HEK293T (cell line): ENCODE data around the gene HSBP1L1.

Experiments
- CTCF ChIA-PET: fragments of 350-600 bp; formaldehyde crosslinking; extraction: SDS; loops from one replicate; lab custom pipeline; 2021; ENCODE audit warnings: antibody characterized with exemption, inconsistent platforms; lab: Yijun Ruan, JAX
- POLR2A ChIA-PET: fragments of 350-600 bp; formaldehyde crosslinking; extraction: SDS; loops from one replicate; lab custom pipeline; 2020; ENCODE audit warnings: antibody characterized with exemption, inconsistent platforms; lab: Yijun Ruan, JAX
- DNase-seq: peaks from one replicate; pipeline ENCODE4 v3.0.0; 2012; ENCODE audit warnings: mixed read lengths; ENCODE audit errors: extremely low spot score
- ARNT ChIP-seq: fragments of 450-650 bp; IDR thresholded peaks from 2 replicates; pipeline ENCODE4 v1.6.1; 2017; ENCODE audit warnings: mild to moderate bottlenecking
- BHLHE40 ChIP-seq: fragments of 450-650 bp; IDR thresholded peaks from 2 replicates; pipeline ENCODE4 v1.6.1; 2016; ENCODE audit warnings: mild to moderate bottlenecking, moderate library complexity, borderline replicate concordance
- CTBP1 ChIP-seq: fragments of 450-650 bp; IDR thresholded peaks from 2 replicates; pipeline ENCODE4 v1.6.1; 2016; ENCODE audit warnings: borderline replicate concordance
- ELF4 ChIP-seq: fragments of 450-650 bp; IDR thresholded peaks from 2 replicates; pipeline ENCODE4 v1.6.1; 2017; ENCODE audit warnings: antibody characterized with exemption
- FOXA1 ChIP-seq: fragments of 450-650 bp; IDR thresholded peaks from 2 replicates; pipeline ENCODE4 v1.6.1; 2016; ENCODE audit warnings: mild to moderate bottlenecking
- FOXK2 ChIP-seq: fragments of 450-650 bp; IDR thresholded peaks from 2 replicates; pipeline ENCODE4 v1.6.1; 2016; ENCODE audit warnings: mild to moderate bottlenecking
- FOXM1 ChIP-seq: fragments of 450-650 bp; IDR thresholded peaks from 2 replicates; pipeline ENCODE4 v1.6.1; 2017; ENCODE audit warnings: mild to moderate bottlenecking, borderline replicate concordance
- HDGF ChIP-seq: fragments of 450-650 bp; IDR thresholded peaks from 2 replicates; pipeline ENCODE4 v1.6.1; 2017; ENCODE audit warnings: antibody characterized with exemption, borderline replicate concordance
- L3MBTL2 ChIP-seq: fragments of 450-650 bp; conservative IDR thresholded peaks from 2 replicates; pipeline ENCODE4 v1.6.1; 2016; ENCODE audit warnings: mild to moderate bottlenecking
- LEF1 ChIP-seq: fragments of 450-650 bp; IDR thresholded peaks from 2 replicates; pipeline ENCODE4 v1.6.1; 2017; ENCODE audit warnings: mild to moderate bottlenecking, borderline replicate concordance
- NFRKB ChIP-seq: fragments of 450-650 bp; IDR thresholded peaks from 2 replicates; pipeline ENCODE4 v1.6.1; 2016; ENCODE audit warnings: mild to moderate bottlenecking, moderate library complexity
- SP1 ChIP-seq: fragments of 450-650 bp; IDR thresholded peaks from 2 replicates; pipeline ENCODE4 v1.6.1; 2017
- SUZ12 ChIP-seq: fragments of 450-650 bp; IDR thresholded peaks from 2 replicates; pipeline ENCODE4 v1.6.1; 2016; ENCODE audit warnings: mild to moderate bottlenecking
- TARDBP ChIP-seq: fragments of 450-650 bp; IDR thresholded peaks from 2 replicates; pipeline ENCODE4 v1.6.1; 2016
- ZNF384 ChIP-seq: fragments of 450-650 bp; IDR thresholded peaks from 2 replicates; pipeline ENCODE4 v1.6.1; 2016
- TF ChIP-seq, protein P1 (sequence below): fragments of 450-650 bp; IDR thresholded peaks from 2 replicates; pipeline ENCODE4 v1.6.1; 2016

Gene HSBP1L1

DNA sequence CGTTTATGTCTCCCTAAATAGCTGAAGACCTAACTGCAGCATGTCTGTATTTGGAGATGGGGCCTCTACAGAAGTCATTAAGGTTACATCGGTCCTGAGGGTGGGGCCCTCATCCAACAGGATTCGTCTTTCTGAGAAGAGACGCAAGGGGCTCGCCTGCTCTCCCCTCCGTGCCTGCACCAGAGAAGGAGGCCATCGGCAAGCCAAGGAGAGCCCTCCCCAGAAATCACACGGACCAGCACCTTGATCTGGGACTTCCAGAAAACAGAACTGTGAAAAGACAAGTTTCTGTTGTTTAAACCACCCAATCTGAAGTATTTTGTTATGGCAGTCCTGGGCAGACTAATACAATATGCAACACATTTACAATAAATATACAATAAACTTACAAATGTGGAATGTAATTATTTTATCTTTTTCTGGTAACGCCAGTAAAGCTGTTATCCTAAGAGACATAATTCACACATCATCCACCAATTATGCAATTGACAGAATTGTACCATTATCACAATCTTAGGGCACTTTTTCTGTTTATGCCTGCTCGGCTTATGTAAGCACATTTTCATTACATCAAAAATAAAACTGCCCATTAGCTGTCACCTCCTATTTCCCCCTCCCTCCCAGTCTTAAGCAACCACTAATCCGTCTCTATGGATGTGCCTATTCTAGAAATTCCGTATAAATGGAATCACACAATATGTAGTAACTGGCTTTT lies 6.1 kb downstream of the HSBP1L1 start:
- ChIA-PET CTCF (no interaction called here), POLR2A (no interaction called here)

DNA sequence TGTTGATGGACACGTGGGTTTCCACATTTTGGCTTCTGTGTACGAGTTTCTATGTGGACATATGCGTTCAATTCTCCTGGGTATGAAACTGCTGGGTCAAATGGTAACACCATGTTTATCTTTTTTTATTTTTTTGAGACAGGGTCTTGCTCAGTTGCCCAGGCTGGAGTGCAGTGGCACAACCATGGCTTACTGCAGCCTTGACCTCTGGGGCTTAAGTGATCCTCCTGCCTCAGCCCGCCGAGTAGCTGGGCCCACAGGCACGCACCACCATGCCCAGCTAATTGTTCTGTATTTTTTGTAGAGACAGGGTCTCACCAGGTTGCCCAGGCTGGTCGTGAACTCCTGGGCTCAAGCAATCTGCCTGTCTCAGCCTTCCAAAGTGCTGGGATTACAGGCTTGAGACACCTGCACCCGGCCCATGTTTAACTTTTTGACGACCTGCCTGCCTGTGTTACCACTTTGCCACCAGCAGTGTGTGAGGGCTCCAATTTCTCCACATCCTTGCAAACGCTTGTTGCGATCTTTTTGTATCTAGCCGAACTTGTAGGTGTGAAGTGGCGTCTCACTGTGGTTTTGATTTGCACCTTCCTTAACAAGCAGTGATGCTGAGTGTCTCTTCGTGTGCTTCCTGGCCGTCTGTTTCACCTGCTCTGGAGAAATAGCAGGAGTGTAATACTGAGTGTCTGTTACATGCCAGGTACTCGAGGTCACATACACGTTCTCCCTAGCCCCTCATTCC lies 6.9 kb downstream of the HSBP1L1 start:
- TF ChIP-seq TARDBP (no peak), CTBP1 (no peak), L3MBTL2 (no peak), FOXK2 (no peak), FOXM1 (no peak), FOXA1 (no peak)
- CTCF ChIA-PET: no interaction called here
- no peak for DNase-seq
- POLR2A ChIA-PET: no interaction called here

More for the DNA sequence above, 6.1 kb downstream of the HSBP1L1 start:
- TF ChIP-seq SUZ12: no peak
- TF ChIP-seq TARDBP: no peak
- TF ChIP-seq ZNF384: no peak
- TF ChIP-seq, protein P1, sequence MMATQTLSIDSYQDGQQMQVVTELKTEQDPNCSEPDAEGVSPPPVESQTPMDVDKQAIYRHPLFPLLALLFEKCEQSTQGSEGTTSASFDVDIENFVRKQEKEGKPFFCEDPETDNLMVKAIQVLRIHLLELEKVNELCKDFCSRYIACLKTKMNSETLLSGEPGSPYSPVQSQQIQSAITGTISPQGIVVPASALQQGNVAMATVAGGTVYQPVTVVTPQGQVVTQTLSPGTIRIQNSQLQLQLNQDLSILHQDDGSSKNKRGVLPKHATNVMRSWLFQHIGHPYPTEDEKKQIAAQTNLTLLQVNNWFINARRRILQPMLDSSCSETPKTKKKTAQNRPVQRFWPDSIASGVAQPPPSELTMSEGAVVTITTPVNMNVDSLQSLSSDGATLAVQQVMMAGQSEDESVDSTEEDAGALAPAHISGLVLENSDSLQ: no peak
- no peak for TF ChIP-seq NFRKB
- TF ChIP-seq FOXA1: no peak
- TF ChIP-seq FOXK2: no peak
- TF ChIP-seq BHLHE40: no peak
- no peak for TF ChIP-seq L3MBTL2
- no peak for TF ChIP-seq FOXM1
- TF ChIP-seq SP1: no peak
- TF ChIP-seq CTBP1: no peak
- DNase-seq: no peak

DNA sequence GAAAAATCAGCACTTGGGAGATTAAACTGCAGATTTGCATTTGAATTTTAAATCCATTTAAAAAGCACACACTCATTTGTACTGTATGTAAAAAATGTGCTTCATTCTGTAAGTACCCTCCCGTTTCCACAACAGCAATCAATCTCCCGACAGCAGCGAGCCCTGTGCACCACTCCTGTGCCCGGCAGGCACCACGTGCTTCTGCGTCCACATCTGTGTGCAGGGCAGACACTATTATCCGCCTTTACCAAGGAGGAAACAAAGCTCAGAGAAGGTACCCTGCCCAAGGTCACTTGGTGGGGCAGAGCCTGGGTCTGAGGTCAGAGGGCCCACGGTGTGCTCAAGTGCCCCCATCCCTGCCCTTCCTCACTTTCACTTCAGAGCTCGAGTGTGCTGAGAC lies 7.5 kb downstream of the HSBP1L1 start:
- CTCF ChIA-PET: no interaction called here
- DNase-seq: no peak
- POLR2A ChIA-PET: no interaction called here
- TF ChIP-seq BHLHE40 (no peak), HDGF (no peak), TARDBP (no peak), NFRKB (no peak), FOXK2 (no peak), FOXM1 (no peak), L3MBTL2 (no peak)
- TF ChIP-seq, protein P1: no peak

DNA sequence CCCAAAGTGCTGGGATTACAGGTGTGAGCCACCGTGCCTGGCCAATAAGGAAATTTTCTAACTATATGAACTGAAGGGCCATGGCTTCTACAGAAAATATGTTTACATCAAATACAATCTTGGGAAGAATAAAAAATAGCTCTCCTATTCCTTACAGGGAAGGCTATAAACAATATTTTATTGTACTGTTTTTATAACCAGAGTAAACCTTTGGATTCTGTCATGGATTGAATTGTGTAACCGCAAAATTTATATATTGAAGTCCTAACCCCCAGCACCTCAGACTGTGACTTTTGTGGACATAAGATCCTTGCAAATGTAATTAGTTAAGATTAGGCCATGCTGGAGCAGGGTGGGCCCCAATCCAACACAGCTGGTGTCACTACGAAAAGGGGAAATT lies 8.3 kb downstream of the HSBP1L1 start:
- TF ChIP-seq SUZ12 (no peak), ARNT (no peak), ELF4 (no peak), L3MBTL2 (no peak), HDGF (no peak), SP1 (no peak), ZNF384 (no peak), TARDBP (no peak), NFRKB (no peak), FOXK2 (no peak), FOXM1 (no peak), FOXA1 (no peak)
- TF ChIP-seq, protein P1: no peak
- DNase-seq: no peak
- CTCF ChIA-PET: no interaction called here
- POLR2A ChIA-PET: no interaction called here

DNA sequence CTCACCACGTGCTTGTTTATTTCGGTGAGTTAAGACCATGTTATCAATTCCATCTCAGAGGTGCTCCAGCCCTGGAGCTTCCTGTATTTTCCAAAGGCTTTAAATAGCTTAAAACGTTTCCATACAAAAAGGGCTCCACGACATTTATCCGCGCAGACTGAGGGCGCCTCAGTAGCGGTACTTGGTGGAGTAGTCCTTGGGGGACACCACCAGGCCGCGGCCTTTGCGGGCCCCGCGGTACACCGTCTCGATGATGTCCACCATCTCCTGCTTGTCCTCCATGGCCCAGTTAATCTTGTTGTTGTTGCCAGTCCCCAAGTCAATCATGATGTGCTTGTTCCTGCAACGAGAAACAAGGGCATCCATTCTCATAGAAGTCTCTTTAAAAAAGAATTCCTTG lies 9.1 kb downstream of the HSBP1L1 start:
- no peak for DNase-seq
- ChIA-PET POLR2A (no interaction called here), CTCF (no interaction called here)
- TF ChIP-seq FOXM1: no peak
- TF ChIP-seq LEF1: no peak
- no peak for TF ChIP-seq BHLHE40
- TF ChIP-seq NFRKB: no peak
- TF ChIP-seq ZNF384: no peak
- TF ChIP-seq SP1: no peak
- no peak for TF ChIP-seq CTBP1
- TF ChIP-seq HDGF: no peak
- no peak for TF ChIP-seq ARNT
- no peak for TF ChIP-seq L3MBTL2
- TF ChIP-seq, protein P1: no peak
